HG03045 (cell line): ENCODE measurements around the gene TRPC4AP.
"Not testable (repeated sequence)": the region's sequence is repeated elsewhere in the genome, so short reads cannot be mapped to it uniquely, and the experiment has no call there.

ENCODE experiments used
- ATAC-seq: cut with Tn5 transposase; IDR thresholded peaks from one replicate; pipeline ENCODE4 v1.9.1; 2021; ENCODE audit warnings: mild to moderate bottlenecking, moderate library complexity; ENCODE audit not compliant: unreplicated experiment

Gene TRPC4AP

DNA sequence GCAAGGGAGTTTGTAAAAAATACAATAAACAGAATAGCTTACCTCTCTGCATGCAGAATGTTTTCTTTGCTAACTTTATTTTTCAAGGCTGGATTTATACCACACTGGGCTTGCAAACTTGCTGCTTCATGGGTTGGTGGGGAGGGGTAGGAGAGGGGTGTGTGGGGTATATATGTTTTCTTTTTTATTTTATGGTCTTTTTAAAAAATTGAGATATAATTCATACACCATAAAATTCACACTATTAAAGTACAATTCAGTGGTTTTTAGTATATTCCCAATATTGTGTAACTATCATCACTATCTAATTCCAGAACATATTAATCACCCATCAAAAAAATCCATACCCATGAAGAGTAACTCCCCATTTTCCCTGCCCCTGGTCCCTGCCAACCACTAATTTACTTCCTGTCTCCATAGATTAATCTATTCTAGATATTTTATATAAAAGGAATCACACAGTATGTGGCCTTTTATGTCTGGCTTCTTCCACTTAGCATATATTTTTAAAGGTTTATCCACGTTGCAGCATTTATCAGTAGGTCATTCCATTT, 14.3 kb upstream of the TRPC4AP start:
- ATAC-seq = no peak

GRCh38 chr20:35104685-35105295, 12.2 kb upstream of the TRPC4AP start:
- ATAC-seq = no peak

DNA sequence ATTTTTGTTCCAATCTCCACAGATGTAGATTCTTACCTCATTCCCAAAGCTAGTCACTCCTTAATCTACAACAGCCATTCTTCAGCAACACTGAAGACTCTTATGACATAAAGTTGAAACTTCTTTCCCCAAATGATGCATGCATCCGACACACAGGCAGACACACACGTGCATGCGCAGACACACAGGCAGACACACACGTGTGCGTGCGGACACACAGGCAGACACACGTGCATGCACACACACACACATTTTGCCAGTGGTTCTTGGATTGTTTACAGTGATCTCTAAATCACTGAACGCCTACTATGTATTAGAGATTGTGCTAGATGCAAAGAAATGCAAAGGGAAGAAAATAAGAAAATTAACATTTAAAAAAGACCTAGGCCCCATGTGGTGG, 9.0 kb upstream of the TRPC4AP start:
- ATAC-seq = no peak

DNA sequence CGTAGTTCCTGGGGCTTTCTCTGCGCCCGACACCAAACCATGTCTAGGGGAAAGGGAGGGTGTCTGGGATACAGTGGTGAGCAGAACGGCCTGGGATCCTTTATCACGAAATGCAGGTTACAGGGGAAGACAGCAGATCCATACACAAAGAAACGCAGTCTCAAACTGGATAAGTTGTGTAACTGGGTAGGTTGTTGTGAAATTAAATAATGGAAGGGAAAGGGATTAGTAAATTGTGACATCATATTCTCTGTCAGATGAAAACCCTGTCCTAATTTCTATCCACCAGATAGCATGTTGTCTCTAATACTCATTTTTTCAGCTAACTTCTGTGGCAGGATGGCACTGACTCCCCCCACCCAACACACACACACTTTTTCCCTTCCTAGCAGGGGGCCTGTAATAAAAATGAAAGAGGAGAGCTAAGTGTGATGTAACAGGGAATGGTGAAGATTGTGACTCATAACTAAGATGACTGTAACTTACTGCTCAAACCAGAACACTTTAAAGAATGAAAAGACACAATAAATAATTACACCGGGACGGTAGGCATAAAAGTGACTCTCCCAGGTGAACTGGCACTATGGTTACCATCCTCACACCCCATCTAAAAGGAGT, 769 bp upstream of the TRPC4AP start:
- no peak for ATAC-seq

- peak; percentile 24 for ATAC-seq
These were observed 637 bp downstream of the TRPC4AP start for GRCh38 chr20:35091816-35092523.

- ATAC-seq = no peak
These were observed 4.1 kb downstream of the TRPC4AP start for GRCh38 chr20:35088231-35089145.

- no peak for ATAC-seq
These were observed 4.8 kb downstream of the TRPC4AP start for GRCh38 chr20:35087791-35088190.

DNA sequence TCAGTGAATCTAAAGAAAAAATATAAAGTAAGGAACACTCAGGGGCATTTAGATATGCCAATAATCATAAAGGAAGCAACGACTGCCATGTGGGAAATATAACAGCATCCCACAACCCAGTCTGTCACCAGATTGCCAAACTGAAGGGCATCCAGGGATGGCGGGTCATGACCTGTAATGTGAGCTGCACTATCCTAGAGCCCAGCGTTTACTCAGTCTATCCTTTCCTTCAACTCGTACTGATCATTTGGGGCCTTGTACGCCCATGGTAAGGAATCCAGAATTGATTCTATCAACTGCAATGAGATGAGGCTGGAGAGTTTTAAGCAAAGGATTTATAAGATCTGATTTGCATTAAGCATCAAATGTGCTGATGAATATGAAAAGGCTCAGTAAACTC, 5.3 kb downstream of the TRPC4AP start:
- no peak for ATAC-seq

- ATAC-seq = no peak
These were observed 7.0 kb downstream of the TRPC4AP start for GRCh38 chr20:35085477-35086225.

- no peak for ATAC-seq
These were observed 7.6 kb downstream of the TRPC4AP start for GRCh38 chr20:35084998-35085397.

DNA sequence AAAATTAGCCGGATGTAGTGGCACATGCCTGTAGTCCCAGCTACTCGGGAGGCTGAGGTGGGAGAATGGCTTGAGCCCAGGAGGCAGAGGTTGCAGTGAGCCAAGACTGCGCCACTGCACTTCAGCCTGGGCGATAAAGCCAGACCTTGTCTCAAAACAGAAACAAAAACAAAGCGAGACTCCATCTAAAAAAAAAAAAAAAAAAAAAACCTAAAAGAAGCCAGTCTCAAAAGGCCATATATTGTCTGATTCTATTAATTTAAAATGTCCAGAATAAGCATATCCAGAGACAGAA, 12.3 kb downstream of the TRPC4AP start:
- not testable (repeated sequence) for ATAC-seq

DNA sequence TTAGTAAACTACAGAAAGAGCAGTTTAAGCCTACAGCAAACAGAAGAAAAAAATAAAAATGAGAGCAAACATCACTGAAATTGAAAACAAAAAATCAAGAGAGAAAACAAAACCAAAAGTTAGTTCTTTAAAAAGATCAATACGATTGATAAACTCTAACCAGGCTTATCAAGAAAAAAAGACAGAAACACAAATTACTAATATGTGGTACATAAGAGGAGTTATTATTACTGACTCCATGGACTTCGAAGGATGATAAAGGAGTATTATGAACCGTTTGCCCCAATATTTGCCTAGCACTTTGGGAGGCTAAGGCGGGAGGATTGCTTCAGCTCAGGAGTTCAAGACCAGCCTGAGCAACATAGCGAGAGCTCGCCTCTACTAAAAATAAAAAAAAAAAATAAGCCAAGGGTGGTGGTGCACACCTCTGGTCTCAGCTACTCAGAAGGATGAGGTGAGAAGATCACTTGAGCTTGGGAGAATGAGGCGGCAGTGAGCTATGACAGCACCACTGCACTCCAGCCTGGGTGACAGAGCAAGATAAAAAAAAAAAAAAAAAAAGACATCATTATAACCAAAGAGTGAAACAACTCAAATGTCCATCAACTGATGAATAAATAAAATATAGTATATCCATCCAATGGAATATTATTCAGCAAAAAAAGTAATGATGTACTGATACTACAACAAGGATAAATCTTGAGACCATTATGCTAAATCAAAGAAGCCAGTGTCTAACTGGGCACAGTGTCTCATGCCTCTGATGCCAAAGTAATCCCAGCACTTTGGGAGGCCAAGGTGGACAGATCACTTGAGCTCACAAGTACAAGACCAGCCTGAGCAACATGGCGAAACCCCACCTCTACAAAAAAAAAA, 12.9 kb downstream of the TRPC4AP start:
- no peak for ATAC-seq

DNA sequence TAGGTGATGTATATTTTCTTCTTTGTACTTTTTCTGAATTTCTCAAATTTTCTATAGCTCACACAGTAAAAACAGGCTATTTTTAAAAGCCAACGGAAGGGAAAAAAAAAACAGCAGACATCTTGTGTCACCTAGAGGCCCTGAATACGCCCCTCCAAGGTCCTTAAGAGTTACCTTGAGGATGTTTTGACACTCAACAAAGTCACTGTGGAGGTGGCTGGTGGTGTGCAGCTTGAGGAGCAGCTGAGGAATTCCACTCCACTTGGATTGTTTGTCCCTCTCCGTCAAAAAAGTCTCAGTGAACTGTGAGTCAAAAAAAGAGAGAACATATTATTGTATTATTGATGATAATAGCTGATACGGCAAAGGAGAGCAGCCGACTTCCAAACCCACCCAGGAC, 14.7 kb downstream of the TRPC4AP start:
- ATAC-seq = no peak

DNA sequence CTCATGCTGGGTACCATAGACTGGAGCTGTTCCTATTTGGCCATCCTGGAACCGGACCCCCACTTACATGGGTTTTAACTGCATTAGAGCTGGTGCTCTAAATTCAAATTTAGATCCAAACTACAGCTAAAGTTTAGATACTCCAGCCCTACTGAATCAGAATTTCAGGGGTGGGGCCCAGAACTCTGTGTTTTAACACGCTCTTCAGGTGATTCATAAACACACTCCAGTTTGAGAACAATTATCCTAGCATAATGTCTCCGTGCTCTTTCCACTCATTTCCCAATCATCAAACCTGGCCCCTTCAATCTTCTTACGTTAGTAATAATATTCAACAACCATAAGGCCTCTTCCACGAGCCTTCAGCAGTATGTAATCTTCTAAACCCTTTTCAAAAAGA, 15.3 kb downstream of the TRPC4AP start:
- no peak for ATAC-seq

- ATAC-seq = not testable (repeated sequence)
These were observed 21.0 kb downstream of the TRPC4AP start for GRCh38 chr20:35071436-35072153.

DNA sequence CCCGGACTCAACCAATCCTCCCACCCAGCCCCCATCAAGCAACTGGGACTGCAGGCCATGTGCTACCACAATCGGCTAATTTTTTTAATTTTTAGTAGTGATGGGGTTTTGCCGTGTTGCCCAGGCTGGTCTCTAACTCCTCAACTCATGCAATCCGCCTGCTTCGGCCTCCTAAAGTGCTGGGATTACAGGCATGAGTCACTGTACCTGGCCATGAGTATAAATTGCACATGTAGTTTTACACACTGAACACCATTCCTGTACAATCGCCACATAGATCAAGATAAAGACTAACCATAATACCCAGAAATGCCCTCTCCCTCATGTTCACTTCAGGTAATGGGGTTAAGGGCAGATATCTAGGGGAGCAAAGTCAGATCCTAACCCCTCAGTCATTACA, 26.4 kb downstream of the TRPC4AP start:
- ATAC-seq = no peak

DNA sequence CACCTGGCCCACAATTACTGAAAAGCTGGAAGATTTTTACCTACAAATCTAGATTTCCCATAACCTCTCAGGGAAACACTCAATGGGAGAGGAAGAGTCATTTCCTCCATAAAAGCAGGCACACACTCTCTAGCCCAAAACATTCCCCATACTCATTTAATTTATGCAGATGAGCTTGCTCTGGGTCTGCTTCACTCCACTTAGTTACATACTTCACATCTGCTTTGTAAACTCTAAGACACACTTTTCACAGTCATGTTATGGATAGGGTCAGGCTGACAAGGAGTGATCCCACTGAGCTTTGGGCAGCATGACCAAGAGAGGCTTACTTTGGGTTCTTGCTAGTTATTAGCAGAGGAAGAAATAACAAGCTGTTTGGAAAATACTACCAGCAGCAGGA, 27.4 kb downstream of the TRPC4AP start:
- ATAC-seq = no peak

- no peak for ATAC-seq
These were observed 29.4 kb downstream of the TRPC4AP start for GRCh38 chr20:35063168-35063567.

DNA sequence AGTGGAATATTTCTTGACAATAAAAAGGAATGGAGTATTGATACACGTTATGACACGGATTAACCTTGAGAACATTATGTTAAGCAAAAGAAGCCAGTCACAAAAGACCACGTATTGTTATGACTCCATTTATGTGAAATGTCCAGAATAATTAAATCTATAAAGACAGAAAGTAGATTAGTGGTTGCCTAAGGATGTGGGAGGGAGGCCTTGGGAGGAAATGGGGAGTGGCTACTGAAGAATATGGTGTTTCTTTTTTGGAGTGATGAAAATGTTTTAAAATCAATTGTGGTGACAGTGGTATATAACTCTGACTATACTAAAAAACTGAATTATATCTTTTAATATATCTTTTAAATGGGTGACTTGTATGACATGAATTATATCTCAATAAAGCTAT, 30.1 kb downstream of the TRPC4AP start:
- no peak for ATAC-seq
